KMS-11 (cell line): Measurements from ENCODE around the gene FBXO21.

Experiments used
- H2AFZ ChIP-seq: fragments of 200-600 bp; sonication (generic); 2 replicates; pipeline ENCODE4 v1.6.1; 2016; ENCODE audit warnings: antibody characterized with exemption, mixed run types, low read depth
- H3K27ac ChIP-seq: fragments of 200-600 bp; sonication (generic); 2 replicates; pipeline ENCODE4 v1.6.1; 2016; ENCODE audit warnings: mild to moderate bottlenecking, mixed run types
- H3K27me3 ChIP-seq: fragments of 200-600 bp; sonication (generic); 2 replicates; pipeline ENCODE4 v1.6.1; 2017; ENCODE audit warnings: mild to moderate bottlenecking, low read depth, mixed run types, moderate library complexity; ENCODE audit not compliant: insufficient read depth
- H3K36me3 ChIP-seq: fragments of 200-600 bp; sonication (generic); 2 replicates; pipeline ENCODE4 v1.6.1; 2017; ENCODE audit warnings: mild to moderate bottlenecking, mixed run types; ENCODE audit not compliant: insufficient read depth
- H3K4me1 ChIP-seq: fragments of 200-600 bp; sonication (generic); 2 replicates; pipeline ENCODE4 v1.6.1; 2016; ENCODE audit warnings: mild to moderate bottlenecking, low read depth, mixed run types; ENCODE audit not compliant: poor library complexity, severe bottlenecking
- H3K4me2 ChIP-seq: fragments of 200-600 bp; sonication (generic); 2 replicates; pipeline ENCODE4 v1.7.0; 2016; ENCODE audit warnings: mild to moderate bottlenecking, mixed run types
- H3K4me3 ChIP-seq: fragments of 200-600 bp; sonication (generic); IDR thresholded peaks from 2 replicates; pipeline ENCODE4 v1.6.1; 2017; ENCODE audit warnings: low read depth, low read length, mixed read lengths; ENCODE audit not compliant: insufficient read depth
- H3K79me2 ChIP-seq: fragments of 200-600 bp; sonication (generic); 2 replicates; pipeline ENCODE4 v1.6.1; 2016; ENCODE audit warnings: low read depth, mixed run types; ENCODE audit not compliant: insufficient read depth
- H3K9ac ChIP-seq: fragments of 200-600 bp; sonication (generic); 2 replicates; pipeline ENCODE4 v1.6.1; 2016; ENCODE audit warnings: mild to moderate bottlenecking, mixed run types
- H4K20me1 ChIP-seq: fragments of 200-600 bp; sonication (generic); 2 replicates; pipeline ENCODE4 v1.6.1; 2016; ENCODE audit warnings: mild to moderate bottlenecking, mixed run types; ENCODE audit not compliant: insufficient read depth
- TF ChIP-seq, protein P1 (sequence below): fragments of 200-600 bp; sonication (generic); conservative IDR thresholded peaks from 2 replicates; pipeline ENCODE4 v1.6.1; 2017; ENCODE audit warnings: low read depth, mild to moderate bottlenecking, antibody characterized with exemption, low read length, moderate library complexity, mixed read lengths

FBXO21 gene

DNA sequence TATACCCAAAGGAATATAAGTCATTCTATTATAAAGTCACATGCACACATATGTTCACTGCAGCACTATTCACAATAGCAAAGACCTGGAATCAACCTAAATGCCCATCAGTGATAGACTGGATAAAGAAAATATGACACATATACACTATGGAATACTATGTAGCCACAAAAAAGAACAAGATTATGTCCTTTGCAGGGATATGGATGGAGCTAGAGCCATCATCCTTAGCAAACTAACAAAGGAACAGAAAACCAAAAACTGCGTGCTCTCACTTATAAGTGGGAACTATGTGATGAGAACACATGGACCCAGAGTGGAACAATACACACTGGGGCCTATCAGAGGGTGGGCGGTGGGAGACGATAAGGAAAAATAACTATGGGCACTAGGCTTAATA lies 21.3 kb downstream of the FBXO21 start:
- Histone ChIP-seq H3K4me1 (no peaks in the 10 kb centered on the region), H3K27me3 (no peaks in the 10 kb centered on the region), H3K9ac (no peak overlapping the region), H3K79me2 (no peaks in the 10 kb centered on the region), H3K4me2 (no peak overlapping the region), H4K20me1 (no peaks in the 10 kb centered on the region), H3K36me3 (no peaks in the 10 kb centered on the region), H2AFZ (no peak overlapping the region), H3K27ac (no peak overlapping the region), H3K4me3 (no peak overlapping the region)
- TF ChIP-seq, protein P1, sequence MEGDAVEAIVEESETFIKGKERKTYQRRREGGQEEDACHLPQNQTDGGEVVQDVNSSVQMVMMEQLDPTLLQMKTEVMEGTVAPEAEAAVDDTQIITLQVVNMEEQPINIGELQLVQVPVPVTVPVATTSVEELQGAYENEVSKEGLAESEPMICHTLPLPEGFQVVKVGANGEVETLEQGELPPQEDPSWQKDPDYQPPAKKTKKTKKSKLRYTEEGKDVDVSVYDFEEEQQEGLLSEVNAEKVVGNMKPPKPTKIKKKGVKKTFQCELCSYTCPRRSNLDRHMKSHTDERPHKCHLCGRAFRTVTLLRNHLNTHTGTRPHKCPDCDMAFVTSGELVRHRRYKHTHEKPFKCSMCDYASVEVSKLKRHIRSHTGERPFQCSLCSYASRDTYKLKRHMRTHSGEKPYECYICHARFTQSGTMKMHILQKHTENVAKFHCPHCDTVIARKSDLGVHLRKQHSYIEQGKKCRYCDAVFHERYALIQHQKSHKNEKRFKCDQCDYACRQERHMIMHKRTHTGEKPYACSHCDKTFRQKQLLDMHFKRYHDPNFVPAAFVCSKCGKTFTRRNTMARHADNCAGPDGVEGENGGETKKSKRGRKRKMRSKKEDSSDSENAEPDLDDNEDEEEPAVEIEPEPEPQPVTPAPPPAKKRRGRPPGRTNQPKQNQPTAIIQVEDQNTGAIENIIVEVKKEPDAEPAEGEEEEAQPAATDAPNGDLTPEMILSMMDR, result no peak

DNA sequence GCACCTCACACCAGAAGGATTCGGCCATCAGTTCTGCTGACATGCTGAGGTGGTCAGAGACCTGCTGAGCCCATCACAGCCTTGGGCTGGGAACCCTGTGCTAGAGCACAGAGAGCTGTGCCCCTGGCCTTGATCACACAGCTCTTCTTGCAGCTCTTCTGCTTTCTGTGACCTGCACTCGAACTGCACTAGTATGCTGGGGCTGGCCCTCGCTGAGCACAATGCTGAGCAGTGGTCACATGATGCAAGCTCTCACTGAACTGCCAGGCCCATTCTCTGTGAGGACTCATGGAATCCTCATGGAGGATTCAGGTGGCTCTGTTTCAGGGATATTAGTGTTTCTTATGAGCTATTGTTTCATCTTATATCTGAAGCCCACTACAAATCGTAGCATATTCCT lies 22.5 kb downstream of the FBXO21 start:
- Histone ChIP-seq H3K4me3 (no peak overlapping the region), H4K20me1 (no peaks in the 10 kb centered on the region), H3K9ac (no peak overlapping the region), H2AFZ (no peak overlapping the region), H3K4me1 (no peaks in the 10 kb centered on the region), H3K27me3 (no peaks in the 10 kb centered on the region), H3K36me3 (no peaks in the 10 kb centered on the region), H3K4me2 (no peak overlapping the region), H3K27ac (no peak overlapping the region), H3K79me2 (no peaks in the 10 kb centered on the region)
- TF ChIP-seq, protein P1, result no peak

DNA sequence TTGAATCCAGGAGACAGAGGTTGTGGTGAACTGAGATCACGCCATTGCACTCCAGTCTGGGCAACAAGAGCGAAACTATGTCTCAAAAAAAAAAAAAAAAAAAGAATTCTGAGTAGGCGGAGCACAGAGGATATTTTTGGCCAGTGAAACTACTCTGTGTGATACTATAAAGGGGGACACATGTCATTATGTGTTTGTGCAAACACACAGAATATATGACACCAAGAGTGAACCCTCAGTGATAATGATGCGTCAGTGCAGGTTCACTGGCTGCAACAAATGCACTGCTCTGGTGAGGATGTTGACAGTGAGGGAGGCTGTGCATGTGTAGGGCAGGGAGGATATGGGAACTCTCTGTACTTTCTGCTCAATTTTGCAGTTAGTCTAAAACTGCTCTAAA lies 24.2 kb downstream of the FBXO21 start:
- no peak overlapping the region for H3K27ac ChIP-seq
- no peak overlapping the region for H3K4me2 ChIP-seq
- no peak overlapping the region for H2AFZ ChIP-seq
- H3K4me1 ChIP-seq, result no peaks in the 10 kb centered on the region
- no peaks in the 10 kb centered on the region for H4K20me1 ChIP-seq
- no peak overlapping the region for H3K4me3 ChIP-seq
- H3K9ac ChIP-seq, result no peak overlapping the region
- TF ChIP-seq, protein P1, result no peak
- H3K79me2 ChIP-seq, result no peaks in the 10 kb centered on the region
- H3K27me3 ChIP-seq, result no peaks in the 10 kb centered on the region
- no peaks in the 10 kb centered on the region for H3K36me3 ChIP-seq

DNA sequence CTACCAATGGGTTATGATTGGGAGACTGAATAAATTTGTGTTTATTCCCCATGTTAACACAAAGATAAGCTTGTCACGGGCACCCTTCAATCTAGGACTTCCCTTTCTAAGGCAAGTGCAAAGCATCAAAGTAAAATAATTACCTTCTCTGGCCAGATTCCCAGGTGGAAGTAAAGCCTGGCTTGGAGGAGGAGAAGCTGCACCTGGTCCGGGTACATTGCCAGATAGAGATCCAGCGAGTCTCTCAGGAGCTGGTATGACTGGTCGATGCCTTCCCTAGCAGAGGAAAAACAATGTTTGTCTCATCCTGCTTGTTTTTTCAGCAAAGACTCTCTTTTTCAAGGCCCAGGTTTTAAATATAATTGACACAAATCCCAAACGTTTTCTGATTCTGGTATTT lies 24.9 kb downstream of the FBXO21 start:
- Histone ChIP-seq H3K4me2 (no peak overlapping the region), H3K27me3 (no peaks in the 10 kb centered on the region), H2AFZ (no peak overlapping the region), H3K36me3 (no peaks in the 10 kb centered on the region), H3K4me1 (no peaks in the 10 kb centered on the region), H3K9ac (no peak overlapping the region), H3K4me3 (no peak overlapping the region), H3K27ac (no peak overlapping the region), H3K79me2 (no peaks in the 10 kb centered on the region), H4K20me1 (no peaks in the 10 kb centered on the region)
- TF ChIP-seq, protein P1, result no peak

DNA sequence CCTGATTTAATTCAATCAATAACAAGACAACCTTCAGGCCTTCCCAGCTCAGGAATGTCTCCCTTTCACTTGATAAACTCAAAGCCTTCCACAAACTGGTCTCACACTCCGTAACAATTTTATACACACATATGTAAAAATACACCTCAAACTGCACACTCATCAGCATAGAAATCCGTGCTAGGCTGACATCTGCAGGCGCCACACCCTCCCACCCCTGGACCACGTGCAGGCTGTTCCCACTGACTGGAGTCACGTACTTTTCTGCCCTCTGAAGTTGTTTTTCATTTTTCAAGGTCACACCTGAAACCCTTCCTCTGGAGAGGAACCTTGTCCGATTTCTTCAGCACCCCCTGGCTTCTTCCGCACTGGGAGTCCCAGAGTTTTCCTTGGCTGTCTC lies 27.6 kb downstream of the FBXO21 start:
- Histone ChIP-seq H3K27ac (no peak overlapping the region), H3K27me3 (no peaks in the 10 kb centered on the region), H2AFZ (no peak overlapping the region), H3K79me2 (no peaks in the 10 kb centered on the region), H4K20me1 (no peaks in the 10 kb centered on the region), H3K4me1 (no peaks in the 10 kb centered on the region), H3K36me3 (no peaks in the 10 kb centered on the region), H3K9ac (no peak overlapping the region), H3K4me3 (no peak overlapping the region), H3K4me2 (no peak overlapping the region)
- TF ChIP-seq, protein P1, result no peak
